A673 (cell line): ENCODE results near the gene CAVIN1. TPM values are rescaled to one million over a fixed set of nuclear protein-coding genes. Genes with fewer than 3 reads are reported as not detected.

Experiments
- BruUV-seq: library from RNA; stranded (reverse); fragments of 400-500 nt; replicated peaks from 2 replicates; lab custom pipeline; 2021; lab: Mats Ljungman, UMichigan
- CTCF ChIA-PET: fragments of 300-600 bp; sonication (Branson Sonifier 250); formaldehyde crosslinking; loops from one replicate; lab custom pipeline; 2022; ENCODE audit warnings: antibody characterized with exemption; lab: Charles Lee
- POLR2A ChIA-PET: fragments of 300-600 bp; sonication (Branson Sonifier 250); formaldehyde crosslinking; loops from one replicate; lab custom pipeline; 2022; ENCODE audit warnings: antibody characterized with exemption; ENCODE audit not compliant: low non-redundant PET; lab: Charles Lee
- DNase-seq: peaks from one replicate; pipeline ENCODE4 v3.0.0-alpha.2; 2015; ENCODE audit warnings: low spot score
- H3K27ac ChIP-seq: fragments of 200-600 bp; sonication (generic); 2 replicates; pipeline ENCODE4 v1.5.1; 2016; ENCODE audit warnings: mixed run types, low read depth, mild to moderate bottlenecking, mixed read lengths, antibody characterized with exemption, low read length; ENCODE audit not compliant: poor library complexity, severe bottlenecking
- H3K27me3 ChIP-seq: fragments of 200-600 bp; sonication (generic); replicated peaks from 2 replicates; pipeline ENCODE4 v1.6.1; 2017; ENCODE audit warnings: mixed run types, low read depth, mild to moderate bottlenecking, mixed read lengths, antibody characterized with exemption, low read length; ENCODE audit not compliant: insufficient read depth, poor library complexity
- H3K36me3 ChIP-seq: fragments of 200-600 bp; sonication (generic); 2 replicates; pipeline ENCODE4 v1.6.1; 2016; ENCODE audit warnings: mixed run types, mild to moderate bottlenecking, mixed read lengths, antibody characterized with exemption, low read length; ENCODE audit not compliant: insufficient read depth, poor library complexity, severe bottlenecking
- H3K4me1 ChIP-seq: fragments of 200-600 bp; sonication (generic); 2 replicates; pipeline ENCODE4 v1.6.1; 2017; ENCODE audit warnings: mixed run types, mild to moderate bottlenecking, mixed read lengths, antibody characterized with exemption, low read length; ENCODE audit not compliant: insufficient read depth, poor library complexity, severe bottlenecking
- H3K4me3 ChIP-seq: fragments of 200-600 bp; sonication (generic); 2 replicates; pipeline ENCODE4 v1.5.1; 2016; ENCODE audit warnings: low read depth, mixed run types, mild to moderate bottlenecking, mixed read lengths, low read length; ENCODE audit not compliant: poor library complexity, severe bottlenecking
- H3K9me3 ChIP-seq: fragments of 200-600 bp; sonication (generic); 2 replicates; pipeline ENCODE4 v1.6.1; 2016; ENCODE audit warnings: mixed run types, low read depth, mild to moderate bottlenecking, mixed read lengths, antibody characterized with exemption, low read length; ENCODE audit not compliant: poor library complexity, severe bottlenecking
- CTCF ChIP-seq: fragments of 300-800, 200-600 bp; sonication (generic); conservative IDR thresholded peaks from 2 replicates; pipeline ENCODE4 v1.5.1; 2017; ENCODE audit warnings: low read depth, mild to moderate bottlenecking, antibody characterized with exemption, low read length, moderate library complexity, mixed read lengths
- EZH2 ChIP-seq: fragments of 200-600 bp; sonication (generic); IDR thresholded peaks from 2 replicates; pipeline ENCODE4 v1.6.1; 2017; ENCODE audit warnings: borderline replicate concordance, low read depth, mild to moderate bottlenecking, mixed read lengths, antibody characterized with exemption, low read length; ENCODE audit not compliant: poor library complexity, severe bottlenecking
- intact Hi-C: fragments of 100-400 bp; cut with micrococcal nuclease; formaldehyde crosslinking; loops from one replicate; pipeline ENCODE4 v1.10.0; 2022; ENCODE audit not compliant: unreplicated experiment
- total RNA-seq: library from RNA; stranded (reverse); gene quantifications from 2 replicates; pipeline ENCODE4 v1.2.3, GENCODE V29; 2021

The CAVIN1 gene
- total RNA-seq, 1 experiment from 2014 or later = 19.9 TPM

- peak overlapping the region; percentile 93 for H3K27ac ChIP-seq
- ChIA-PET POLR2A (no interaction called here), CTCF (interaction anchor here (0.6 kb wide), 1 partner anchor 1527 kb away, joined by 3 read pairs; no protein-coding TSS in a partner anchor)
- H3K27me3 ChIP-seq = no peaks in the 10 kb centered on the region
- H3K9me3 ChIP-seq = no peaks in the 10 kb centered on the region
- peaks cover 12% of the 10 kb centered on the region for H3K4me1 ChIP-seq
- intact Hi-C loops = no loop called here
- DNase-seq = peak; percentile 52
- no peaks in the 10 kb centered on the region for H3K36me3 ChIP-seq
- H3K4me3 ChIP-seq = peak overlapping the region; percentile 78
- BruUV-seq = no TSS peak
- no peak for TF ChIP-seq EZH2
- no peak for TF ChIP-seq CTCF
Measured at GRCh38 chr17:42387661-42388380, 35.2 kb downstream of the CAVIN1 start.

GRCh38 chr17:42386777-42387657 is 36.0 kb downstream of the CAVIN1 start:
- DNase-seq = peak; percentile 72
- POLR2A ChIA-PET = no interaction called here
- Histone ChIP-seq H3K27ac (peak overlapping the region; percentile 93), H3K9me3 (no peaks in the 10 kb centered on the region), H3K27me3 (no peaks in the 10 kb centered on the region), H3K4me3 (peak overlapping the region; percentile 78), H3K36me3 (no peaks in the 10 kb centered on the region), H3K4me1 (peaks cover 12% of the 10 kb centered on the region)
- CTCF ChIA-PET = no interaction called here
- TF ChIP-seq EZH2 (no peak), CTCF (no peak)
- TSS peak; percentile 49 for BruUV-seq
- intact Hi-C loops = no loop called here

- no TSS peak for BruUV-seq
- H3K27me3 ChIP-seq = no peaks in the 10 kb centered on the region
- H3K9me3 ChIP-seq = no peaks in the 10 kb centered on the region
- DNase-seq = no peak
- peaks cover 16% of the 10 kb centered on the region for H3K4me1 ChIP-seq
- ChIA-PET CTCF (no interaction called here), POLR2A (no interaction called here)
- H3K4me3 ChIP-seq = no peak overlapping the region
- TF ChIP-seq CTCF (no peak), EZH2 (no peak)
- H3K27ac ChIP-seq = no peak overlapping the region
- no peaks in the 10 kb centered on the region for H3K36me3 ChIP-seq
- intact Hi-C loops = no loop called here
Measured at GRCh38 chr17:42381898-42382297, 41.2 kb downstream of the CAVIN1 start.
